Measurements from ENCODE around the gene RAP1A.
A peak's percentile ranks its signal among the peaks of the same experiment; 100 is the strongest.

The RAP1A gene

GRCh38 chr1:111716333-111716732 lies 96.7 kb downstream of the RAP1A start:
- Mint-ChIP-seq H3K4me1 (peaks cover 7% of the 10 kb centered on the region), H3K36me3 (peaks cover 4% of the 10 kb centered on the region), H3K27ac (no peak overlapping the region), H3K4me3 (no peak overlapping the region), H3K9me3 (no peaks in the 10 kb centered on the region), H3K27me3 (no peaks in the 10 kb centered on the region)
- ATAC-seq (ENCODE audit: low read depth) (no peak), DNase-seq (ENCODE audit: low spot score in 2 of 2) (no peak)

- DNase-seq (ENCODE audit: low spot score in 2 of 2): no peak
- no peak for ATAC-seq (ENCODE audit: low read depth)
- Mint-ChIP-seq H3K9me3 (no peaks in the 10 kb centered on the region), H3K4me1 (peaks cover 12% of the 10 kb centered on the region), H3K4me3 (no peak overlapping the region), H3K27me3 (no peaks in the 10 kb centered on the region), H3K27ac (peak overlapping the region; percentile 10), H3K36me3 (peaks cover 4% of the 10 kb centered on the region)
Measured at GRCh38 chr1:111717450-111717849, 97.9 kb downstream of the RAP1A start.

GRCh38 chr1:111719135-111719534 lies 99.5 kb downstream of the RAP1A start:
- no peaks in the 10 kb centered on the region for H3K27me3 Mint-ChIP-seq
- ATAC-seq (ENCODE audit: low read depth) (no peak), DNase-seq (ENCODE audit: low spot score in 2 of 2) (no peak)
- H3K36me3 Mint-ChIP-seq: peaks cover 4% of the 10 kb centered on the region
- H3K4me3 Mint-ChIP-seq: no peak overlapping the region
- H3K27ac Mint-ChIP-seq: peak overlapping the region; percentile 52
- no peaks in the 10 kb centered on the region for H3K9me3 Mint-ChIP-seq
- H3K4me1 Mint-ChIP-seq: peaks cover 25% of the 10 kb centered on the region

- ATAC-seq (ENCODE audit: low read depth): no peak
- H3K27me3 Mint-ChIP-seq: no peaks in the 10 kb centered on the region
- H3K4me1 Mint-ChIP-seq: peaks cover 27% of the 10 kb centered on the region
- no peak overlapping the region for H3K4me3 Mint-ChIP-seq
- no peaks in the 10 kb centered on the region for H3K9me3 Mint-ChIP-seq
- no peak overlapping the region for H3K27ac Mint-ChIP-seq
- peaks cover 4% of the 10 kb centered on the region for H3K36me3 Mint-ChIP-seq
- no peak for DNase-seq (ENCODE audit: low spot score in 2 of 2)
Measured at GRCh38 chr1:111719674-111720132, 100.1 kb downstream of the RAP1A start.

GRCh38 chr1:111720274-111720976 lies 100.8 kb downstream of the RAP1A start:
- no peak for ATAC-seq (ENCODE audit: low read depth)

GRCh38 chr1:111720977-111721786 lies 101.6 kb downstream of the RAP1A start:
- H3K4me1 Mint-ChIP-seq: peaks cover 31% of the 10 kb centered on the region
- no peaks in the 10 kb centered on the region for H3K9me3 Mint-ChIP-seq
- H3K4me3 Mint-ChIP-seq: no peak overlapping the region
- peaks cover 4% of the 10 kb centered on the region for H3K36me3 Mint-ChIP-seq
- H3K27ac Mint-ChIP-seq: peak overlapping the region; percentile 83
- H3K27me3 Mint-ChIP-seq: no peaks in the 10 kb centered on the region
- DNase-seq (ENCODE audit: low spot score in 2 of 2) (no peak), ATAC-seq (ENCODE audit: low read depth) (no peak)

More at GRCh38 chr1:111720274-111720976, 100.8 kb downstream of the RAP1A start:
- Mint-ChIP-seq H3K9me3 (no peaks in the 10 kb centered on the region), H3K27ac (no peak overlapping the region), H3K36me3 (peaks cover 4% of the 10 kb centered on the region), H3K4me1 (peaks cover 31% of the 10 kb centered on the region), H3K27me3 (no peaks in the 10 kb centered on the region), H3K4me3 (no peak overlapping the region)
- DNase-seq (ENCODE audit: low spot score in 2 of 2): no peak

- peak overlapping the region; percentile 87 for H3K27ac Mint-ChIP-seq
- no peaks in the 10 kb centered on the region for H3K36me3 Mint-ChIP-seq
- H3K4me1 Mint-ChIP-seq: peaks cover 31% of the 10 kb centered on the region
- H3K27me3 Mint-ChIP-seq: no peaks in the 10 kb centered on the region
- DNase-seq (ENCODE audit: low spot score in 2 of 2): peak in 1 of 2 donors; percentile 36
- H3K9me3 Mint-ChIP-seq: no peaks in the 10 kb centered on the region
- H3K4me3 Mint-ChIP-seq: peak overlapping the region; percentile 7
- ATAC-seq (ENCODE audit: low read depth): peak; percentile 96
Measured at GRCh38 chr1:111723091-111723806, 103.7 kb downstream of the RAP1A start.

- peak overlapping the region; percentile 61 for H3K27ac Mint-ChIP-seq
Measured at GRCh38 chr1:111723871-111724270, 104.3 kb downstream of the RAP1A start.

GRCh38 chr1:111725192-111725591 lies 105.6 kb downstream of the RAP1A start:
- H3K27ac Mint-ChIP-seq: peak overlapping the region; percentile 31
- H3K36me3 Mint-ChIP-seq: no peaks in the 10 kb centered on the region
- no peaks in the 10 kb centered on the region for H3K9me3 Mint-ChIP-seq
- ATAC-seq (ENCODE audit: low read depth) (no peak), DNase-seq (ENCODE audit: low spot score in 2 of 2) (no peak)
- H3K27me3 Mint-ChIP-seq: no peaks in the 10 kb centered on the region
- no peak overlapping the region for H3K4me3 Mint-ChIP-seq
- peaks cover 28% of the 10 kb centered on the region for H3K4me1 Mint-ChIP-seq

More at GRCh38 chr1:111723871-111724270, 104.3 kb downstream of the RAP1A start:
- DNase-seq (ENCODE audit: low spot score in 2 of 2) (no peak), ATAC-seq (ENCODE audit: low read depth) (no peak)
- Mint-ChIP-seq H3K36me3 (no peaks in the 10 kb centered on the region), H3K4me1 (peaks cover 31% of the 10 kb centered on the region), H3K9me3 (no peaks in the 10 kb centered on the region), H3K27me3 (no peaks in the 10 kb centered on the region), H3K4me3 (peak overlapping the region; percentile 7)

GRCh38 chr1:111727056-111727455 lies 107.5 kb downstream of the RAP1A start:
- Mint-ChIP-seq H3K27ac (no peak overlapping the region), H3K36me3 (no peaks in the 10 kb centered on the region)

GRCh38 chr1:111729271-111729921 lies 109.8 kb downstream of the RAP1A start:
- Mint-ChIP-seq H3K9me3 (no peaks in the 10 kb centered on the region), H3K4me3 (no peak overlapping the region), H3K36me3 (no peaks in the 10 kb centered on the region), H3K27ac (no peak overlapping the region), H3K27me3 (no peaks in the 10 kb centered on the region), H3K4me1 (peaks cover 5% of the 10 kb centered on the region)
- DNase-seq (ENCODE audit: low spot score in 2 of 2): peak in 1 of 2 donors; percentile 3
- ATAC-seq (ENCODE audit: low read depth): no peak

More at GRCh38 chr1:111727056-111727455, 107.5 kb downstream of the RAP1A start:
- peaks cover 19% of the 10 kb centered on the region for H3K4me1 Mint-ChIP-seq
- ATAC-seq (ENCODE audit: low read depth) (no peak), DNase-seq (ENCODE audit: low spot score in 2 of 2) (no peak)
- H3K4me3 Mint-ChIP-seq: no peak overlapping the region
- H3K27me3 Mint-ChIP-seq: no peaks in the 10 kb centered on the region
- no peaks in the 10 kb centered on the region for H3K9me3 Mint-ChIP-seq

- H3K36me3 Mint-ChIP-seq: no peaks in the 10 kb centered on the region
- ATAC-seq (ENCODE audit: low read depth) (no peak), DNase-seq (ENCODE audit: low spot score in 2 of 2) (no peak)
- no peaks in the 10 kb centered on the region for H3K9me3 Mint-ChIP-seq
- no peak overlapping the region for H3K4me3 Mint-ChIP-seq
- no peaks in the 10 kb centered on the region for H3K27me3 Mint-ChIP-seq
- H3K4me1 Mint-ChIP-seq: peaks cover under 1% of the 10 kb centered on the region
- H3K27ac Mint-ChIP-seq: no peak overlapping the region
Measured at GRCh38 chr1:111729946-111730681, 110.5 kb downstream of the RAP1A start.

- Mint-ChIP-seq H3K27me3 (no peaks in the 10 kb centered on the region), H3K9me3 (no peaks in the 10 kb centered on the region)
Measured at GRCh38 chr1:111730706-111731105, 111.1 kb downstream of the RAP1A start.

More at GRCh38 chr1:111730706-111731105, 111.1 kb downstream of the RAP1A start:
- no peak overlapping the region for H3K4me3 Mint-ChIP-seq
- H3K4me1 Mint-ChIP-seq: no peaks in the 10 kb centered on the region
- DNase-seq (ENCODE audit: low spot score in 2 of 2): no peak
- no peak overlapping the region for H3K27ac Mint-ChIP-seq
- H3K36me3 Mint-ChIP-seq: no peaks in the 10 kb centered on the region
- ATAC-seq (ENCODE audit: low read depth): no peak
